ENCODE data around the gene FALEC.
A peak's percentile ranks its signal among the peaks of the same experiment; 100 is the strongest.
"Not testable (repeated sequence)": the region's sequence is repeated elsewhere in the genome, so short reads cannot be mapped to it uniquely, and the experiment has no call there.

Gene FALEC

GRCh38 chr1:150574260-150575071 lies 58.9 kb downstream of the FALEC start:
- DNase-seq (ENCODE audit: low spot score): no peak

- DNase-seq (ENCODE audit: low spot score): no peak
These were observed 59.5 kb downstream of the FALEC start for GRCh38 chr1:150575072-150575489.

- no peak for DNase-seq (ENCODE audit: low spot score)
These were observed 60.2 kb downstream of the FALEC start for GRCh38 chr1:150575518-150576366.

- DNase-seq (ENCODE audit: low spot score): no peak
These were observed 60.8 kb downstream of the FALEC start for GRCh38 chr1:150576367-150576711.

DNA sequence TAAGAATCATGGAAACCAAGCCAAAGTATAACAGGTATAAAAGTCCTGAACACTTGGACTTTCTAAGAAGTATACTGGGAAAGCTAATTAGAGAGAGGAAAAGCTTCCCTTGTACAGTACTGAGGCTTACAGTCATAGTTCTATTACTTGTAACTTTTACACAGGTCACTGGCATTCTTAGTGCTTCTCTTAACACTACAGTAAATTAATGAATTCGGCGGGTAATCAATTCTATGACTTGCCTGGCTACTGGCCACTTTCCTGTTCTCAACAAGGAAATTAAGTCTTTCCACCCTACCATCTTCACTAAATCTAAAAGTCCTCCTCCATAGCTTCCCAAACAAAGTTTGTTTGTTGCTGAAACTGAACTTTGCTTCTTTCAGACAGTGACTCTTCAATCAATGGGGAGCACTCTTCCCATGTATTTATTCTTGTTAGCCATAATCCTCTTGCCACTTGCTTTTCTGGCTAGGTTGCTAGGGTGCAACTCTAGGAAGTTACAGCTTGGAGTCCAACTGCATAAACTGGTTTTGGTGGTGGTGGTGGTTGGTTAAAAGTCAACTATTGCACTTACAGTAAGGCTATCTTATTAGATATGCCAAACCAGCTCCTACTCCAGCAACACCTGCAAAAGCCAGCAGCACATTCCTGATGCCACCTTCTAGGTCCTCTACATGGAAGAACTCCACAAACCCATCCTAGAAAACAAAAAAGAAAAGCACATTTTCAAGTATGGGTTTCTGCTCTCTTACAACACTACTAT lies 61.4 kb downstream of the FALEC start:
- no peak for DNase-seq (ENCODE audit: low spot score)

DNA sequence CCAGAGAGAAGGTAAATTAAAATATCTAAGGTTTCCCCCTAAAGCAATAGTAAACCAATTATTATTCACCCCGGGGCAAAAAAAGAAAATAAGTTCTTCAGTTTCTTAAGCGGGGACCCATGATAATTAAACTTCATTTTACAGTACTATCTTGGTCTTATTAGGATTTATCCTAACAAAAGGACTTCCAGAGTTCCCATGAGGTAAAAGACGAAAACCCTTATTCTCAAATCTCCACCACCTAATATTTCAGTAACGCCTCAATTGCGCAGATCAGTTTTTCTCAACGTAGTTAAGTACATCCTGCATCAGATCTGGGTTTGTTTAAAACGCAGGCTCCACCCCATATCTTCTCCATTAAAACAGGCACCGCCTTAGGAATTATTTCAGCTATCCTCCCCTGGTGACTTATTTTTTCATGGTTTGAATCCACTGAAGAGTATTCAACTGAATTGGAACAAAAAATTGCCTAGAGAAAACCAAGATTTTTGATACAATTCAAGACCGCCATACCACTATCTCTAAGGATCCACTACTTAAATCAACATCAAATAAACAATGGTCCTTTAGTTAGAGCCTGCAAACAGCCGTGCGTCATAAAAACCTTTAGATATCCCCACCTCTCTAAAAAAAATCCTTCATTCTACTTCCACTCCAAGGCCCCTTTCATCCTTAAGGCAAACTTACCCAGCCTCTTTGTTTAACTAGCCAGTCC lies 62.2 kb downstream of the FALEC start:
- DNase-seq (ENCODE audit: low spot score): peak; percentile 51

DNA sequence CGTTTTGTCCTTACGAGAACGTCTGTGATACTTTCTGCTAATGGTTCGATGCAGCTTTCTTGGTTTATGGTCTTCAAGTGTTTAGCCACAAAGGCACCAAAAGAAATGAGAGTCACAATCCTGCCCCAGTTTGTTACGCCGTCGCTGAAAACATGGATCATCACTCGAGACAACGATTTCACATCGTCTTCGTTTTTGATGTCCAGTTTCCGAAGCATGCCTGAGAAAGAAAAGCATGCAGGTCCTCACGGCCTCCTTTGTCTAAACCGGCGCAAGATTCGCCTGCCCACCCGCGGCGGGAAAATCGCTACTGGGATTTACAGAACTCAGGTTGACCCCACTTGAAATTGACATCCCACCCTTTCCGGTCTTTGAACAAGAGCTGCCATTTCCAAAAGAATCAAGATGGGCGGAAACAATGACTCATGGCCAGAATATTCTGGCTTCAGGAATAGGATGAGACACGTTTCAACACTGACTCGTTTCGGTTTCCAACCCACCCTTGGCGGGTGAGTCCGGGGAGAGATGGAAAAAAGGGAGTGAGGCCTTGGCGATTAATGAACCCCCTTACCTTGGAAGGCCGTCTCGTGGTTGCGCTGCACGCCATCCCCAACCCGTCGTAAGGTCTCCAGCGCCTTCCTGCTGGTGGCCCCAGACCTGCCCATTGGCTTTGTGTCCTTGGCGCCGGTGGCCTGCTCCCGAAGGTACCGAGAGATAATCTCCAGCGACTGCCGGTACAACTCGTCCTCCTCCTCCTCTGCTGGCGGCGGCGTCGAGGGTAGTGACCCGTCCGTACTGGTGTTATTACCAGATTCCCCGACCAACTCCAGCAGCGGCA lies 62.9 kb downstream of the FALEC start:
- peak; percentile 57 for DNase-seq (ENCODE audit: low spot score)

- peak; percentile 91 for DNase-seq (ENCODE audit: low spot score)
These were observed 63.8 kb downstream of the FALEC start, which contains the start of gene MCL1 for GRCh38 chr1:150579110-150579944. TSS of gene MCL1 (minus strand) at chr1:150579610. CDS start at chr1:150579530, 80 bp downstream.

DNA sequence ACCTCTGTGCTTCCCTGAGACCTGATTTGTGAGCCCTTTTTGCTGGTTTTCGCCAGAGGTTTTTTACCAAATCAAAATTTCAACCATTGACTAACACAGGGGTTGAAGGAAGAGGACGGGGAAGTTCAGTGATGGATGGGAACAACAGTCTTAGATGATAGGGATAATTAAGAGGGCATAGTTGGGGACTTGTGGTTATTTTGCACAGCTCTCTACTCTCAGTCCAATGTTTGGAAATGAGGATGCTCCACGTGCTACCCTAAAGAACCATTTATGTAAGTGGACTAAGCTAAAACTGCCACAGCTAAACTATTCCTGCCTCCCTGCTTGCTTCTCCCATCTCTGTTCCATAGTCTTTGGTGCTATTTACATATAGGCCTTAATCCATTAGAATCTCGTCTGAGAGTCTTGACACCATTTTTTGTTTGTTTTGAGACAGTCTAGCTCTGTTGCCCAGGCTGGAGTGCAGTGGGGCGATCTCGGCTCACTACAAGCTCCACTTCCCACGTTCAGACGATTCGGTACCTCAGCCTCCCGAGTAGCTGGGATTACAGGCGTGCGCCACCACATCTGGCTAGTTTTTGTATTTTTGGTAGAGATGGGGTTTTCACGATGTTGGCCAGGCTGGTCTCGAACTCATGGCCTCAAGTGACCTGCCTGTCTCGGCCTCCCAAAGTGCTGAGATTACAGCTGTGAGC lies 64.5 kb downstream of the FALEC start:
- DNase-seq (ENCODE audit: low spot score): no peak

DNA sequence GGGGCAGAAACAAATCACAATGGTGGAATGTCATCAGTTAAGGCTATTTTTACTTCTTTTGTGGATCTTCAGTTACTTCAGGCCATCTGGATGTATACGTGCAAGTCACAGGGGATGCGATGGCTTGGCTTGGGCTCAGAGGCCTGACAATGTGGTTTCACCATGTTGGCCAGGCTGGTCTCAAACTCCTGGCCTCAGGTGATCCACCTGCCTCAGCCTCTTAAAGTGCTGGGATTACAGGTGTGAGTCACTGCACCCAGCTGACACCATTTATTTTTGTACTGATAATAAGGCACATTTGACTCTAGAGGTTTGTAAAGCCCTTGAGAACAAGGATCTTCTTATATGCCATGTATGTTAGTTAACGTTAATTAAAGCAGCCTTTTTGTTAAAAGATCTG lies 65.4 kb downstream of the FALEC start:
- DNase-seq (ENCODE audit: low spot score): not testable (repeated sequence)

GRCh38 chr1:150581437-150581836 lies 65.9 kb downstream of the FALEC start:
- not testable (repeated sequence) for DNase-seq (ENCODE audit: low spot score)

DNA sequence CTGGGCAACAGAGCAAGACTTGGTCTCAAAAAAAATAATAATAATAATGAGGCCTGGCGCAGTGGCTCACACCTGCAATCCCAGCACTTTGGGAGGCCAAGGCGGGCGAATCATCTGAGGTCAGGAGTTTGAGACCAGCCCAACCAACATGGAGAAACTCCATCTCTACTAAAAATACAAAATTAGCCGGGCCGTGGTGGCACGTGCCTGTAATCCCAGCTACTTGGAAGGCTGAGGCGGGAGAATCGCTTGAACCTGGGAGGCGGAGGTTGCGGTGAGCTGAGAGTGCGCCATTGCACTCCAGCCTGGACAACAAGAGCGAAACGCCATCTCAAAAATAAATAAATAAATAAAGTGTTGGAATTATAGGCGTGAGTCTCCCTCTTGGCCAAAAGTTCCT lies 66.4 kb downstream of the FALEC start:
- DNase-seq (ENCODE audit: low spot score): not testable (repeated sequence)

DNA sequence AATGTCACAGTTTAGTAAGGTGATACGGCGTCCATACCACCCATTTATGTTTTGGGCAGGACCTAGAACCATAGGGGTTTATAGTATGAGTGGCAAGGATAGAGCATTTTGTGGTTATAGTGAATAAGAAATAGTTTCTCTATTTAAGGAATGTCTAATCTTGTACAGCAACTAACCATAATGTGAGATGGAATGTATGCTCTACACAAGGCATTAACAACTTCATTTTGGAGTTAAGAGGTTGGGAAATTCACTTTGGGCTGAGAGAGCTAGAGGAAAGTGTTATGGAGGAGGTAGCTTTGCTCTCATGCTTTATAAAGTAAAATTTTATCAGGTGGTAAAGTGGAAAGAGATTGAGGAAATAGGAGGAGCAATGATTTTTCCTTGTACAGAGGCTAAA lies 66.8 kb downstream of the FALEC start:
- no peak for DNase-seq (ENCODE audit: low spot score)
